ENCODE measurements around the gene CA11. TPM values are rescaled to one million over a fixed set of nuclear protein-coding genes. Genes with fewer than 3 reads are reported as not detected.

Gene CA11
- total and polyA plus RNA-seq, 2 of the 8 experiments (the other 6 are each of a cell fraction or from before 2014, with no cell fraction given), result 51.7 to 71.4 TPM

GRCh38 chr19:48648134-48648533 is 2.1 kb upstream of the CA11 start (continued):
- TF ChIP-seq CBX8 (IDR thresholded peaks at IDR 0.05; ENCODE audit: borderline replicate concordance, low read depth, low read length) (no peak), KDM1A (IDR thresholded peaks at IDR 0.05; ENCODE audit: borderline replicate concordance, low read length) (no peak)

Data from H1 (cell line).